Measurements from ENCODE around the gene CCDC85A.

Gene CCDC85A

DNA sequence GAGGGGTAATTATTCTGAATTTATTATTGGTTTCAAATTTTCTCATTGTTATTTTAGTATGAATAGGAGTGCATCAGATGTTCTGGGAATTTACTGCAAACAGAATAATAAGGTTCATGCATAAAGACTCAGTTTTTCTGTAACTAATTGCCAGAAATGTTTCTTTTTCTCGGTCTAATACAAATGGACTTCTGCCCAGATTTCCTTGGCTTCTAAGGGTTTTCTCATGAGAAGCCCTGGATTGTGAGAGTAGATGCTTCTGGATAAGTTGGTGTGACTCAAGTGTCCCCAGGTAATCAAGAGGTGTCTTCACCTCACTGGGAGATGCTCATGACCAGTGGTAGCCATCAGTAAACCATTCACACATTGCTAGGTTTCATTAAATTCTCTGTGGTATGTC is 78.5 kb downstream of the CCDC85A start:
- TF ChIP-seq, protein P1, sequence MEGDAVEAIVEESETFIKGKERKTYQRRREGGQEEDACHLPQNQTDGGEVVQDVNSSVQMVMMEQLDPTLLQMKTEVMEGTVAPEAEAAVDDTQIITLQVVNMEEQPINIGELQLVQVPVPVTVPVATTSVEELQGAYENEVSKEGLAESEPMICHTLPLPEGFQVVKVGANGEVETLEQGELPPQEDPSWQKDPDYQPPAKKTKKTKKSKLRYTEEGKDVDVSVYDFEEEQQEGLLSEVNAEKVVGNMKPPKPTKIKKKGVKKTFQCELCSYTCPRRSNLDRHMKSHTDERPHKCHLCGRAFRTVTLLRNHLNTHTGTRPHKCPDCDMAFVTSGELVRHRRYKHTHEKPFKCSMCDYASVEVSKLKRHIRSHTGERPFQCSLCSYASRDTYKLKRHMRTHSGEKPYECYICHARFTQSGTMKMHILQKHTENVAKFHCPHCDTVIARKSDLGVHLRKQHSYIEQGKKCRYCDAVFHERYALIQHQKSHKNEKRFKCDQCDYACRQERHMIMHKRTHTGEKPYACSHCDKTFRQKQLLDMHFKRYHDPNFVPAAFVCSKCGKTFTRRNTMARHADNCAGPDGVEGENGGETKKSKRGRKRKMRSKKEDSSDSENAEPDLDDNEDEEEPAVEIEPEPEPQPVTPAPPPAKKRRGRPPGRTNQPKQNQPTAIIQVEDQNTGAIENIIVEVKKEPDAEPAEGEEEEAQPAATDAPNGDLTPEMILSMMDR (conservative IDR thresholded peaks at IDR 0.05): no peak
- H3K27ac ChIP-seq: no peak overlapping the region

DNA sequence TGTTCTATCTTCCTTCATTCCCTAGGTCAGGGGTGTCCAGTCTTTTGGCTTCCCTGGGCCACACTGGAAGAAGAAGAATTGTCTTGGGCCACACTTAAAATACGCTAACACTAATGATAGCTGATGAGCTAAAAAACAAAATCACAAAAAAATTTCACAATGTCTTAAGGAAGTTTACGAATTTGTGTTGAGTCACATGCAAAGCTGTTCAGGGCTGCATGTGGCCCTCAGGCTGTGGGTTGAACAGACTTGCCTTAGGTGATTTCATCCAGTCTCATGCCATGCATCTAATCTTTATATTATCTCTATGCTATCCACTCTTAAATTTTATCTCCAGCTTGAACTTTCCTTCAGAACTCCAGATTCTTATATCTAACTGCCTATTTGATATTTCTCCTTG is 80.1 kb downstream of the CCDC85A start:
- H3K27ac ChIP-seq: no peak overlapping the region
- TF ChIP-seq, protein P1 (conservative IDR thresholded peaks at IDR 0.05): no peak

DNA sequence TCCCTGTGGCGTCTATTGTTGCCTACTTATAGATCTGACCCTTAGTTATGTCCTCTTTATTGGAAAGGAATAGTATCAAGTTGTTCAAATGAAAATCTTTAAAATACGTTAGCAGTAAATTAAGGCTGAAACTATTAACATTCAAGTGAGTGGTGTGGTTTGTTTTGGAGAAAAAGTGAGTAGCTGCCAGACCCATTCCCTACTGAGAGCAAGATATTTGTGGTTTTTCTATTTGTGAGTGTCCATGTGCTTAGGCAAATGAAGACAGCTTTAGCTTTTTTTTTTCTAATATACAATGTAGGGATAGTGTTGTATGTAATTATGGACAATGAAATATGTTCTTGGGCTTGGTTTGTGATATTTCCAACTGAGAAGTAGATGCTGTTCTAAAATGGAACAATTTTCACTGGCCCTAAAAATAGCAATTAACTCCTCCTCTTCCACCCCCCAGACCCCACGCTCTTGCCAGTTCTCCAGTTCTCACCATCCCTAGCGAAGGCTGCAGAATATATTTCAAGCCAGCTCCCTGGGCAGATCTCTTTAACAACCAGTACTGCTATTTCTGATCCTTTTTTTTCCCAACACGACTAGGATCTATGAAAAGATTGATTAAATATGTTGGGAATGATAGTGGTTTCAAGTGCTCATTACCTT is 83.1 kb downstream of the CCDC85A start:
- TF ChIP-seq, protein P1 (conservative IDR thresholded peaks at IDR 0.05): no peak
- H3K27ac ChIP-seq: no peak overlapping the region

DNA sequence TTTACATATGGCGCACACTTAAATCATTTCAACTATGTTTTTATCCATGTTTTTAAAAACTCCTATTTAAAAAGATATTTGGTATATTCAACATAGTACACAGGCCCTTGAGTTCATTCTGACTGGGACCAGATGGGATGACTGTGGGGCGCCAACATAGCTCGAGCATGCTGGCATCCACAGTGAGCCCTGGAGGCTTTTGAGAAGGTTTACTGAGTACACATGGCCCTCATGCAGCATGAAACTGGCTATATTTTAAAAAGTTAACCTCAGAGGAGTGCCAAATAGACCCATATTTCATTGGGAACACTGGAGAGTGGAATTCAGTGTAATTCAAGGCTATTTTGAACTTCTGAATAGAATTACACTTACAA is 83.6 kb downstream of the CCDC85A start:
- no peak overlapping the region for H3K27ac ChIP-seq
- TF ChIP-seq, protein P1 (conservative IDR thresholded peaks at IDR 0.05): no peak

DNA sequence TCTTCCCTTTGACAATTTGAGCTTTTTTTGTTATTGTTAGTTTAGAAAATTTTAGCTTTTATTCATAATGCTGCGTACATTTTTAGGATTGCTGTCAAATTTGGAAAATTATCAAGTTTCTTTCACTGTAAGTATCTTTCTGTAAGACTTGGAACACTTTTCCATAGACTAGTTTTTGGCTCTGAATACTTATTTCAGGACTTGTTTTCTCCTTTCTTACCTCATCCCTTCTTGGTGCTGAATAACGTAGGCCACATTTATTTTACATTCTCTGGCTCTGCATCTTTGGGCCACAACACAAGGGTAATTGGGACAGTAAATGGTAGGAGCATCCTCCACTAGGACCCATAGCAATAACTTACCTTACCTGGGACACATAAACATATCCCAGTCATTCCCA is 85.1 kb downstream of the CCDC85A start:
- no peak overlapping the region for H3K27ac ChIP-seq
- TF ChIP-seq, protein P1 (conservative IDR thresholded peaks at IDR 0.05): no peak

DNA sequence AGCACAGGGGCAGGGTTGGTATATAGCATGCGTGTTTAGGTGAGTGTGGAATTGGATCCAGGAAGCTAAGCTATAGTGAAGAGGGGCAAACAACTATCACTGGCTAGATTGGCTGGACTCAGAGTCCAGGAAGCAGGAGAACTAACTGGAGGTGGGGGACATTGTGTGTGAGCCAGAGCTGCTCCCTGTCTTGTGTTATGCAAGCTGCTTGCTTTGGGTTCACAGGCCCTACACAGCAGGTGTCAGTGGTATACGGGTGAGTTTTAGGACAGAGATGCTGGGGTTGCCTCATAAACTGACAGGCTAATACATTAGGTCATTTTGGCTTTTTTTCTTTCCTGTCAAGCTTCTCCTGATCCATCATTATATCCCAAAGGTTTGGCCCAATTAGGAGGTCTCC is 87.5 kb downstream of the CCDC85A start:
- TF ChIP-seq, protein P1 (conservative IDR thresholded peaks at IDR 0.05): no peak
- no peak overlapping the region for H3K27ac ChIP-seq

DNA sequence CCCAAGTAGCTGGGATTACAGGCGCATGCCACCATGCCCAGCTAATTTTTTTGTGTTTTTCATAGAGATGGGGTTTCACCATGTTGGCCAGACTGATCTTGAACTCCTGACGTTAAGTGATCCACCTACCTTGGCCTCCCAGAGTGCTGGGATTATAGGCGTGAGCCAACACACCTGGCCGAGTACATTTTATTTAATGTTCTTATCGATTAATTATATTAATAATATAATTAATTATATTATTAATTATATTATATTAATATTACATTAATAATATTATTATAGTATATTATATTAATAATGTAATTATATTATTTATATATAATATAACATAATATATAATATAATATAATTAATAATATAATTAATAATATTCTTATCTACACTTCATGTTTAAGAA is 101.4 kb downstream of the CCDC85A start:
- TF ChIP-seq, protein P1 (conservative IDR thresholded peaks at IDR 0.05): no peak
- H3K27ac ChIP-seq: no peak overlapping the region

Measured in VCaP (cell line).